ENCODE results near the gene SDK1.

GRCh38 chr7:3762146-3762831 lies 461.2 kb downstream of the SDK1 start:
- no peak for TF ChIP-seq EZH2 (IDR thresholded peaks at IDR 0.05; ENCODE audit: borderline replicate concordance, low read depth, low read length, severe bottlenecking)
- no peak for TF ChIP-seq POLR2A (IDR thresholded peaks at IDR 0.05; ENCODE audit: low read depth, low read length)
- no peak for TF ChIP-seq CTCF (IDR thresholded peaks at IDR 0.05; ENCODE audit: extremely low read depth in 1 of 2, insufficient read depth in 1 of 2, low read depth in 1 of 2, low read length in 2 of 2)
- TF ChIP-seq JUN (IDR thresholded peaks at IDR 0.05; ENCODE audit: borderline replicate concordance, insufficient read depth, insufficient read length, low read depth): no peak
- no peak for TF ChIP-seq MAX (IDR thresholded peaks at IDR 0.05; ENCODE audit: insufficient read depth, insufficient read length)
- no peak for TF ChIP-seq POLR2AphosphoS5 (IDR thresholded peaks at IDR 0.05; ENCODE audit: insufficient read depth, low read depth, low read length)

Data from endothelial cell of umbilical vein (primary cell).